ENCODE measurements around the gene PRDM13.
A peak's percentile ranks its signal among the peaks of the same experiment; 100 is the strongest.
"Not testable (repeated sequence)": the region's sequence is repeated elsewhere in the genome, so short reads cannot be mapped to it uniquely, and the experiment has no call there.

PRDM13 gene

GRCh38 chr6:99613705-99614429 is 7.2 kb downstream of the PRDM13 start:
- Histone ChIP-seq H3K36me3 (ENCODE audit: insufficient read depth, low read length) (no peaks in the 10 kb centered on the region), H3K4me3 (ENCODE audit: low read length) (peak overlapping the region; percentile 44), H3K9ac (ENCODE audit: low read depth, low read length) (no peak overlapping the region), H3K9me3 (ENCODE audit: insufficient read depth, low read depth, low read length) (peaks cover 7% of the 10 kb centered on the region; the same call in 1 of the 2 replicates), H3K4me1 (ENCODE audit: insufficient read depth, low read length) (peaks cover 24% of the 10 kb centered on the region), H3K27me3 (ENCODE audit: insufficient read depth, low read length) (peaks cover 100% of the 10 kb centered on the region), H3K27ac (ENCODE audit: low read depth, low read length) (no peak overlapping the region)
- under 1% methylated on average over 82 of the region's 82 CpGs for WGBS

GRCh38 chr6:99614430-99615186 is 8.0 kb downstream of the PRDM13 start:
- Histone ChIP-seq H3K36me3 (ENCODE audit: insufficient read depth, low read length) (no peaks in the 10 kb centered on the region), H3K9ac (ENCODE audit: low read depth, low read length) (no peak overlapping the region), H3K4me3 (ENCODE audit: low read length) (peak overlapping the region; percentile 44), H3K27ac (ENCODE audit: low read depth, low read length) (no peak overlapping the region), H3K4me1 (ENCODE audit: insufficient read depth, low read length) (peaks cover 24% of the 10 kb centered on the region), H3K9me3 (ENCODE audit: insufficient read depth, low read depth, low read length) (peaks cover 7% of the 10 kb centered on the region; the same call in 1 of the 2 replicates), H3K27me3 (ENCODE audit: insufficient read depth, low read length) (peaks cover 100% of the 10 kb centered on the region)
- WGBS: 3% methylated on average over 55 of the region's 55 CpGs

GRCh38 chr6:99617131-99617530 is 10.5 kb downstream of the PRDM13 start:
- Histone ChIP-seq H3K4me1 (ENCODE audit: insufficient read depth, low read length) (peaks cover 6% of the 10 kb centered on the region), H3K36me3 (ENCODE audit: insufficient read depth, low read length) (no peaks in the 10 kb centered on the region), H3K9ac (ENCODE audit: low read depth, low read length) (no peak overlapping the region), H3K4me3 (ENCODE audit: low read length) (no peak overlapping the region), H3K27ac (ENCODE audit: low read depth, low read length) (no peak overlapping the region), H3K27me3 (ENCODE audit: insufficient read depth, low read length) (peaks cover 100% of the 10 kb centered on the region), H3K9me3 (ENCODE audit: insufficient read depth, low read depth, low read length) (peaks cover 7% of the 10 kb centered on the region; the same call in 1 of the 2 replicates)
- WGBS: 88% methylated on average over 1 of the region's 2 CpGs

GRCh38 chr6:99618649-99619408 is 12.2 kb downstream of the PRDM13 start:
- 5% methylated on average over 65 of the region's 65 CpGs for WGBS
- Histone ChIP-seq H3K27ac (ENCODE audit: low read depth, low read length) (no peak overlapping the region), H3K36me3 (ENCODE audit: insufficient read depth, low read length) (no peaks in the 10 kb centered on the region), H3K4me1 (ENCODE audit: insufficient read depth, low read length) (no peaks in the 10 kb centered on the region), H3K9ac (ENCODE audit: low read depth, low read length) (no peak overlapping the region), H3K9me3 (ENCODE audit: insufficient read depth, low read depth, low read length) (peaks cover 7% of the 10 kb centered on the region; the same call in 1 of the 2 replicates), H3K27me3 (ENCODE audit: insufficient read depth, low read length) (peaks cover 100% of the 10 kb centered on the region), H3K4me3 (ENCODE audit: low read length) (peak overlapping the region; percentile 48)

- H3K9ac ChIP-seq (ENCODE audit: low read depth, low read length): no peak overlapping the region
- H3K36me3 ChIP-seq (ENCODE audit: insufficient read depth, low read length): no peaks in the 10 kb centered on the region
- H3K4me3 ChIP-seq (ENCODE audit: low read length): peak overlapping the region; percentile 48
- H3K27me3 ChIP-seq (ENCODE audit: insufficient read depth, low read length): peaks cover 100% of the 10 kb centered on the region
- no peak overlapping the region for H3K27ac ChIP-seq (ENCODE audit: low read depth, low read length)
- H3K4me1 ChIP-seq (ENCODE audit: insufficient read depth, low read length): no peaks in the 10 kb centered on the region
- 29% methylated on average over 5 of the region's 5 CpGs for WGBS
- peaks cover 7% of the 10 kb centered on the region; the same call in 1 of the 2 replicates for H3K9me3 ChIP-seq (ENCODE audit: insufficient read depth, low read depth, low read length)
Observed at GRCh38 chr6:99619409-99619762, 12.8 kb downstream of the PRDM13 start.

GRCh38 chr6:99622044-99622443 is 15.4 kb downstream of the PRDM13 start:
- not testable (repeated sequence) for H3K4me3 ChIP-seq (ENCODE audit: low read length); H3K9ac ChIP-seq (ENCODE audit: low read depth, low read length); H3K27ac ChIP-seq (ENCODE audit: low read depth, low read length); H3K36me3 ChIP-seq (ENCODE audit: insufficient read depth, low read length); H3K4me1 ChIP-seq (ENCODE audit: insufficient read depth, low read length); H3K9me3 ChIP-seq (ENCODE audit: insufficient read depth, low read depth, low read length)
- peaks cover 78% of the 10 kb centered on the region for H3K27me3 ChIP-seq (ENCODE audit: insufficient read depth, low read length)
- WGBS: 79% methylated on average over 2 of the region's 2 CpGs

- no peaks in the 10 kb centered on the region for H3K36me3 ChIP-seq (ENCODE audit: insufficient read depth, low read length)
- no peaks in the 10 kb centered on the region for H3K9me3 ChIP-seq (ENCODE audit: insufficient read depth, low read depth, low read length)
- H3K4me1 ChIP-seq (ENCODE audit: insufficient read depth, low read length): no peaks in the 10 kb centered on the region
- no peak overlapping the region for H3K4me3 ChIP-seq (ENCODE audit: low read length)
- no peak overlapping the region for H3K9ac ChIP-seq (ENCODE audit: low read depth, low read length)
- H3K27me3 ChIP-seq (ENCODE audit: insufficient read depth, low read length): peaks cover 8% of the 10 kb centered on the region
- 66% methylated on average over 3 of the region's 3 CpGs for WGBS
- H3K27ac ChIP-seq (ENCODE audit: low read depth, low read length): no peak overlapping the region
Observed at GRCh38 chr6:99629293-99629692, 22.7 kb downstream of the PRDM13 start.

GRCh38 chr6:99637629-99638028 is 31.0 kb downstream of the PRDM13 start:
- H3K9ac ChIP-seq (ENCODE audit: low read depth, low read length): no peak overlapping the region
- 82% methylated on average over 1 of the region's 1 CpG for WGBS
- H3K27ac ChIP-seq (ENCODE audit: low read depth, low read length): no peak overlapping the region
- H3K4me1 ChIP-seq (ENCODE audit: insufficient read depth, low read length): no peaks in the 10 kb centered on the region
- no peaks in the 10 kb centered on the region for H3K36me3 ChIP-seq (ENCODE audit: insufficient read depth, low read length)
- H3K27me3 ChIP-seq (ENCODE audit: insufficient read depth, low read length): peaks cover 5% of the 10 kb centered on the region; the same call in 1 of the 2 replicates
- peaks cover 14% of the 10 kb centered on the region; the same call in 1 of the 2 replicates for H3K9me3 ChIP-seq (ENCODE audit: insufficient read depth, low read depth, low read length)
- no peak overlapping the region for H3K4me3 ChIP-seq (ENCODE audit: low read length)

GRCh38 chr6:99638358-99638757 is 31.7 kb downstream of the PRDM13 start:
- WGBS: 88% methylated on average over 1 of the region's 1 CpG
- H3K36me3 ChIP-seq (ENCODE audit: insufficient read depth, low read length); H3K27ac ChIP-seq (ENCODE audit: low read depth, low read length); H3K4me1 ChIP-seq (ENCODE audit: insufficient read depth, low read length); H3K9ac ChIP-seq (ENCODE audit: low read depth, low read length); H3K27me3 ChIP-seq (ENCODE audit: insufficient read depth, low read length); H3K4me3 ChIP-seq (ENCODE audit: low read length): not testable (repeated sequence)
- H3K9me3 ChIP-seq (ENCODE audit: insufficient read depth, low read depth, low read length): peaks cover 14% of the 10 kb centered on the region; the same call in 1 of the 2 replicates

- Histone ChIP-seq H3K4me3 (ENCODE audit: low read length) (no peak overlapping the region), H3K4me1 (ENCODE audit: insufficient read depth, low read length) (no peaks in the 10 kb centered on the region), H3K36me3 (ENCODE audit: insufficient read depth, low read length) (no peaks in the 10 kb centered on the region), H3K27me3 (ENCODE audit: insufficient read depth, low read length) (peaks cover 2% of the 10 kb centered on the region; the same call in 1 of the 2 replicates), H3K9ac (ENCODE audit: low read depth, low read length) (no peak overlapping the region), H3K27ac (ENCODE audit: low read depth, low read length) (no peak overlapping the region), H3K9me3 (ENCODE audit: insufficient read depth, low read depth, low read length) (peaks cover 14% of the 10 kb centered on the region; the same call in 1 of the 2 replicates)
- 61% methylated on average over 2 of the region's 2 CpGs for WGBS
Observed at GRCh38 chr6:99641270-99641669, 34.6 kb downstream of the PRDM13 start.

GRCh38 chr6:99645986-99646385 is 39.4 kb downstream of the PRDM13 start:
- no peaks in the 10 kb centered on the region for H3K9me3 ChIP-seq (ENCODE audit: insufficient read depth, low read depth, low read length)
- WGBS: 82% methylated on average over 6 of the region's 6 CpGs

More at GRCh38 chr6:99645986-99646385, 39.4 kb downstream of the PRDM13 start:
- no peak overlapping the region for H3K4me3 ChIP-seq (ENCODE audit: low read length)
- no peaks in the 10 kb centered on the region for H3K36me3 ChIP-seq (ENCODE audit: insufficient read depth, low read length)
- no peaks in the 10 kb centered on the region for H3K4me1 ChIP-seq (ENCODE audit: insufficient read depth, low read length)
- H3K27ac ChIP-seq (ENCODE audit: low read depth, low read length): no peak overlapping the region
- no peak overlapping the region for H3K9ac ChIP-seq (ENCODE audit: low read depth, low read length)
- peaks cover 2% of the 10 kb centered on the region; the same call in 1 of the 2 replicates for H3K27me3 ChIP-seq (ENCODE audit: insufficient read depth, low read length)

Measured in HUES64 (cell line).